Measurements from ENCODE around the gene ZNF398.
"Not testable (repeated sequence)": the region's sequence is repeated elsewhere in the genome, so short reads cannot be mapped to it uniquely, and the experiment has no call there.

The ZNF398 gene

DNA sequence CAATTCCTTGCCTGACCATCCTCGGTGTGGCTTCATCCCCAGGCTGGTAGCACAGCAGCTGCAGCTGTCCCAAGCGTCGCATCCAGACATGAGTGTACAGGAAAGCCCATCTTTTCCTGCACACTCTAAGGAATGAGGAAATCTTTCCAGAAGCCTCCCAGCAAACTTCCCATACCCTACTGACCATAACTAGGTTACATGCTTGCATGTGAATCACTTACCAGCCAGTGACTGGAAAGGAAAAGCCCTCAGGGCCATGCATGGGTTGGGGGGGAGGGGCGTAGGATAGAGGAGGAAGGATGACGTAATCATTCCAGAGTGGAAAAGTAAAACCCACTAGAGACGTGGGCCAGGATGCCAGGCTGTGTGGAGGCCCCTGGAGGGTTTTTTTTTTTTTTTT lies 73.3 kb downstream of the ZNF398 start:
- Histone ChIP-seq H3K9me3 (ENCODE audit: insufficient read depth, low read depth, low read length) (no peaks in the 10 kb centered on the region), H3K27me3 (ENCODE audit: insufficient read depth, low read length) (no peaks in the 10 kb centered on the region), H3K9ac (ENCODE audit: low read depth, low read length) (no peak overlapping the region), H3K27ac (ENCODE audit: low read length) (no peak overlapping the region), H3K36me3 (ENCODE audit: insufficient read depth, low read depth, low read length) (peaks cover 66% of the 10 kb centered on the region), H3K4me3 (ENCODE audit: low read length) (no peak overlapping the region), H3K4me1 (ENCODE audit: insufficient read depth, low read length) (no peaks in the 10 kb centered on the region; the same call in 1 of the 2 replicates)

DNA sequence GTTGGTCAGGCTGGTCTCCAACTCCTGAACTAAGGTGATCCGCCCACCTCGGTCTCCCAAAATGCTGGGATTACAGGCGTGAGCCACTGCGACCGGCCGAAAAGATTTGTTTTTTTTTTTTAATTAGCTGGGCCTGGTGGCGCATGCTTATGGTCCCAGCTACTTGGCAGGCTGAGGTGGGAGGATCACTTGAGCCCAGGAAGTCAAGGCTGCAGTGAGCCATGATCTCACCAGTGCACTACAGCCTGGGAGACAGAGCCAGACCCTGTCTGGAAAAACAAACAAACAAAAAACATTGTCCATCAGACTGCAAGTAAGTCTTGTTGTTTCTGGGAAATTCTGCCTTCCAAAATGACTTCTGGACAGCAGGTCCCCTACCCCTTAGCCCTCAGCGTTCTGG lies 75.9 kb downstream of the ZNF398 start:
- no peaks in the 10 kb centered on the region for H3K27me3 ChIP-seq (ENCODE audit: insufficient read depth, low read length)
- no peak overlapping the region for H3K4me3 ChIP-seq (ENCODE audit: low read length)
- H3K9me3 ChIP-seq (ENCODE audit: insufficient read depth, low read depth, low read length): no peaks in the 10 kb centered on the region
- H3K4me1 ChIP-seq (ENCODE audit: insufficient read depth, low read length): no peaks in the 10 kb centered on the region; the same call in 1 of the 2 replicates
- peaks cover 41% of the 10 kb centered on the region for H3K36me3 ChIP-seq (ENCODE audit: insufficient read depth, low read depth, low read length)
- H3K9ac ChIP-seq (ENCODE audit: low read depth, low read length): no peak overlapping the region
- H3K27ac ChIP-seq (ENCODE audit: low read length): no peak overlapping the region

DNA sequence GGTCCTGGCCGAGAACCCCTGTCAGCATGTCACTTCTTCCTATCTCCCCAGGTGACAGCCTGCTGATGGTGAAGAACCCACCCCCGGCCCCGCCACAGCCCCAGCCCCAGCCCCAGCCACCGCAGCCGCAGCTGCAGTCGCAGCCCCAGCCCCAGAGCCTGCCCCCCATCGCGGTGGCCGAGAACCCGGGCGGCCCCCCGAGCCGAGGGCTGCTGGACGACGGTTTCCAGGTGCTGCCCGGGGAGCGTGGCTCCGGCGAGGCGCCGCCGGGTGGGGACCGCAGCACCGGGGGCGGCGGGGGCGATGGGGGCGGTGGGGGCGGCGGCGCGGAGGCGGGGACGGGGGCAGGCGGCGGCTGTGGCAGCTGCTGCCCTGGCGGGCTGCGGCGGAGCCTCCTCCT lies 76.5 kb downstream of the ZNF398 start:
- Histone ChIP-seq H3K9ac (ENCODE audit: low read depth, low read length) (no peak overlapping the region), H3K4me1 (ENCODE audit: insufficient read depth, low read length) (no peaks in the 10 kb centered on the region; the same call in 1 of the 2 replicates), H3K4me3 (ENCODE audit: low read length) (no peak overlapping the region), H3K27me3 (ENCODE audit: insufficient read depth, low read length) (no peaks in the 10 kb centered on the region), H3K27ac (ENCODE audit: low read length) (no peak overlapping the region), H3K9me3 (ENCODE audit: insufficient read depth, low read depth, low read length) (no peaks in the 10 kb centered on the region), H3K36me3 (ENCODE audit: insufficient read depth, low read depth, low read length) (peaks cover 35% of the 10 kb centered on the region)

DNA sequence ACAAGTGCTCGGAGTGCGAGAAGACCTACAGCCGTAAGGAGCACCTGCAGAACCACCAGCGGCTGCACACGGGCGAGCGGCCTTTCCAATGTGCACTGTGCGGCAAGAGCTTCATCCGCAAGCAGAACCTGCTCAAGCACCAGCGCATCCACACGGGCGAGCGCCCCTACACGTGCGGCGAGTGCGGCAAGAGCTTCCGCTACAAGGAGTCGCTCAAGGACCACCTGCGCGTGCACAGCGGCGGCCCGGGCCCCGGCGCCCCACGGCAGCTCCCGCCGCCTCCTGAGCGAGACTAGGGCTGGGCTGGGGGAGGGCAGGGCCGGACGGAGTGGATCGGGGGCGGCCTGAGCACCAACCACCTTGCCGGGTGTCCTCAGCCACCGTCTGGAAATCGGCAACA lies 77.1 kb downstream of the ZNF398 start:
- Histone ChIP-seq H3K36me3 (ENCODE audit: insufficient read depth, low read depth, low read length) (peaks cover 29% of the 10 kb centered on the region), H3K27ac (ENCODE audit: low read length) (no peak overlapping the region), H3K4me1 (ENCODE audit: insufficient read depth, low read length) (no peaks in the 10 kb centered on the region), H3K9me3 (ENCODE audit: insufficient read depth, low read depth, low read length) (no peaks in the 10 kb centered on the region), H3K9ac (ENCODE audit: low read depth, low read length) (no peak overlapping the region), H3K27me3 (ENCODE audit: insufficient read depth, low read length) (no peaks in the 10 kb centered on the region), H3K4me3 (ENCODE audit: low read length) (no peak overlapping the region)

DNA sequence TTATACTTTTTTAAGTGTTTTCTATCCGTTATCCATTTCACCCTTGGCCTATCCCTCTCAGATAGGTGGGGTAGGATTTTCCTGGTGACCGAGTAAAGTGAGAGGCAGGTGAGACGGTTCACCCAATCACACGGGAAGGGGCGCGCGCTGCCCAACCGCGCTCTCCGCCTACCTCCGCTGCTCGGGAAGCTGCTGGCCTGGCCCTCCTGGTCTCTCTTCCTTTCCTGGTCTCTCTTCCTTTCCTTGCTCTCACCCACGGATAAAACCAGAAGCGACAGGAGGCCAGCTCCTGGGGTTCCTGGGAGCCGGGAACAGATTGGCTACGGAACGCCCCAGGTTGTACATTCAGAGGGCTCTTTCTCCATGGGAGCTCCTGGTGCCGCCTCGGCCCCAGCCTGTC lies 77.9 kb downstream of the ZNF398 start:
- Histone ChIP-seq H3K27me3 (ENCODE audit: insufficient read depth, low read length) (no peaks in the 10 kb centered on the region), H3K9me3 (ENCODE audit: insufficient read depth, low read depth, low read length) (no peaks in the 10 kb centered on the region), H3K27ac (ENCODE audit: low read length) (no peak overlapping the region), H3K4me3 (ENCODE audit: low read length) (no peak overlapping the region), H3K4me1 (ENCODE audit: insufficient read depth, low read length) (no peaks in the 10 kb centered on the region), H3K9ac (ENCODE audit: low read depth, low read length) (no peak overlapping the region), H3K36me3 (ENCODE audit: insufficient read depth, low read depth, low read length) (peaks cover 29% of the 10 kb centered on the region)

DNA sequence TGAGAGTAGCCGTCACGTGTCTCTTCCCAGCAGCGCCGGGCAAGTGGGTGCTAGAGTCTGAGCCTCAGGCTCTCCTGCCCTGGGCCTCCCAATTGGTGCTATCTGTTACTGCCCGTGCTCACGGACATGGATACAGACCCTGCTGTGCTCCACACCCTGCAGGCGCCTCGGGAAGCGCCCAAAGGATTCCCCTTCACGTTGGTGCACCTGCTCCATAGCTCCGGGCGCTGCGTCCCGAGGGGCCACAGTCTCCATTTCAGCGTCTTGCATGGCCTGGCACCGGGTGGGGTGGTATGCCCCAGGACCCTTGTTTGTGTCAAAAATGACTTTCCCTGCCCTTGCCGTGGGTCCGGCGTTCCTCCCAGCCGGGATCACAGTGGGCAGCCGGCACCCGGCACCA lies 78.4 kb downstream of the ZNF398 start:
- no peaks in the 10 kb centered on the region for H3K4me1 ChIP-seq (ENCODE audit: insufficient read depth, low read length)
- H3K9ac ChIP-seq (ENCODE audit: low read depth, low read length): no peak overlapping the region
- no peak overlapping the region for H3K27ac ChIP-seq (ENCODE audit: low read length)
- no peaks in the 10 kb centered on the region for H3K9me3 ChIP-seq (ENCODE audit: insufficient read depth, low read depth, low read length)
- H3K27me3 ChIP-seq (ENCODE audit: insufficient read depth, low read length): no peaks in the 10 kb centered on the region
- peaks cover 25% of the 10 kb centered on the region for H3K36me3 ChIP-seq (ENCODE audit: insufficient read depth, low read depth, low read length)
- H3K4me3 ChIP-seq (ENCODE audit: low read length): no peak overlapping the region

DNA sequence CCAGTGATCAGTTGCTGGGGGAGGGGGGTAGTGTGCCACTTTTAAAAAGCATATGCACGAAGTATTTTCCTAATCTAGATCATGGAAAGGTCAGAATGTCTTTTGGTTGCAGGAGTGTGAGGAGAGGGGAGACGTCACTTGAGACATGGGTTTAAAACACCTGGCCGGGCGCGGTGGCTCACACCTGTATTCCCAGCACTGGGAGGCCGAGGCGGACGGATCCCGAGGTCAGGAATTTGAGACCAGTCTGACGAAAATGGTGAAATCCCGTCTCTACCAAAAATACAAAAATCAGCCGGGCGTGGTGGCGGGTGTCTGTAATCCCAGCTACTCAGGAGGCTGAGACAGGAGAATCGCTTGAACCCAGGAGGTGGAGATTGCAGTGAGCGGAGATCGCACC lies 79.1 kb downstream of the ZNF398 start:
- H3K9me3 ChIP-seq (ENCODE audit: insufficient read depth, low read depth, low read length); H3K4me3 ChIP-seq (ENCODE audit: low read length); H3K4me1 ChIP-seq (ENCODE audit: insufficient read depth, low read length); H3K27ac ChIP-seq (ENCODE audit: low read length); H3K27me3 ChIP-seq (ENCODE audit: insufficient read depth, low read length); H3K9ac ChIP-seq (ENCODE audit: low read depth, low read length): not testable (repeated sequence)
- peaks cover 19% of the 10 kb centered on the region for H3K36me3 ChIP-seq (ENCODE audit: insufficient read depth, low read depth, low read length)

DNA sequence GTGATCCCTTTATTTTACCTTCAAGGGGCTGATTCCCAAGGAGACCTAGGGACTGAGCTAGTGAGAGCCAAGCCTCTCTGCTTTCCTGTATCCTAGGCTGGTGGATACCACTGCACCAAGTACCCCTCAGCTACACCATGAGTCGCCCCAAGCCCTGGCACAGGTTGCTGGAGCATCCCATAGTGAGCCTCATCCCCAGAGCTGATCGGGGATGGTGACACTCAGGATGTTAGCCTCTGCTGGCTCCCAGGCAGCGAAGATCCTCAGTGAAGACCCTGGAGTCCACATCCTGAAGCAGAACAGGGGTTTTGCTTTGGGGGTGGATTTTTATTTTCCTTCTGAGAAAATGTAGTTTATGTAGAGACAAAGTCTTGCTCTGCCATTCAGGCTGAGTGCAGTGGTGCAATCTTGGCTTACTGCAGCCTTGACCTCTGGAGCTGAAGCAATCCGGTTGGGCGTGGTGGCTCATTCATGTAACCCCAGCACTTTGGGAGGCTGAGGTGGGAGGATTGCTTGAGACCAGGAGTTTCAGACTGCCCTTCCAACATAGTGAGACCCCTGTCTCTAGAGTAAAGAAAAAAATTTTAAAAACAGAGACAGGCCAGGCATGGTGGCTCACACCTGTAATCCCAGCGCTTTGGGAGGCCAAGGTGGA lies 79.7 kb downstream of the ZNF398 start:
- Histone ChIP-seq H3K4me3 (ENCODE audit: low read length) (no peak overlapping the region), H3K9me3 (ENCODE audit: insufficient read depth, low read depth, low read length) (no peaks in the 10 kb centered on the region), H3K36me3 (ENCODE audit: insufficient read depth, low read depth, low read length) (peaks cover 15% of the 10 kb centered on the region; the same call in 1 of the 2 replicates), H3K4me1 (ENCODE audit: insufficient read depth, low read length) (no peaks in the 10 kb centered on the region), H3K9ac (ENCODE audit: low read depth, low read length) (no peak overlapping the region), H3K27me3 (ENCODE audit: insufficient read depth, low read length) (no peaks in the 10 kb centered on the region), H3K27ac (ENCODE audit: low read length) (no peak overlapping the region)

DNA sequence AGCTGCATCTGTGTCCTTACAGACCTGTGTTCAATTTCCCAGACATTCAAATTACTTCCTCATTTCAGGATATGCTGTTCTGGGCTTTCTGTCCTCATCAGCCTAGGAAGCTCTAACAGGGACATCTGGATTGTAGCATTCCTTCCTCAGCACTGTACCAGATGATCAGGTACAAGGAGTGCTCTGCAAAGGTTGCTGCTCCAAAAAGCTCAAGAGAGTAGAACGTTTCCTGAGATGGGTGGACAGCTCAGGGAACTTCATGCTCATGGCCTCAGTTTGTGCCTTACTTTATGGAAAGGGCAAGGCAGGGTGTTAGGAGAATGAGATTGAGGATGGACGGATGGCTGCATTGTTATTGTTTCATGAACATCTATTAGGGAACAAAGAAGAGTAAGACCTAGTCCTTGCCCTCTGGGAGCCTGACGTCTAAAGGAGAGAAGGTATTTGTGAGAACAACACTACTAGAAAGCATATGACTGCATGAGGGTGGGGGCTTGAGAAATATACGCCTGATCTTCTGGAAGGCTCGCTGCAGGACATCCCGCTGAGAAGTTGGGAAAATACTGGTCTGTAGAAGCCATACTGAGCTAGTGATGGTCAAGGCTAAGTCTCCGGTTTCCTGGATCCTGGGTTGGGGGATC lies 81.7 kb downstream of the ZNF398 start:
- H3K27ac ChIP-seq (ENCODE audit: low read length): no peak overlapping the region
- H3K4me1 ChIP-seq (ENCODE audit: insufficient read depth, low read length): no peaks in the 10 kb centered on the region
- H3K36me3 ChIP-seq (ENCODE audit: insufficient read depth, low read depth, low read length): peaks cover 10% of the 10 kb centered on the region; the same call in 1 of the 2 replicates
- no peaks in the 10 kb centered on the region for H3K27me3 ChIP-seq (ENCODE audit: insufficient read depth, low read length)
- H3K9me3 ChIP-seq (ENCODE audit: insufficient read depth, low read depth, low read length): no peaks in the 10 kb centered on the region
- H3K4me3 ChIP-seq (ENCODE audit: low read length): no peak overlapping the region
- no peak overlapping the region for H3K9ac ChIP-seq (ENCODE audit: low read depth, low read length)

DNA sequence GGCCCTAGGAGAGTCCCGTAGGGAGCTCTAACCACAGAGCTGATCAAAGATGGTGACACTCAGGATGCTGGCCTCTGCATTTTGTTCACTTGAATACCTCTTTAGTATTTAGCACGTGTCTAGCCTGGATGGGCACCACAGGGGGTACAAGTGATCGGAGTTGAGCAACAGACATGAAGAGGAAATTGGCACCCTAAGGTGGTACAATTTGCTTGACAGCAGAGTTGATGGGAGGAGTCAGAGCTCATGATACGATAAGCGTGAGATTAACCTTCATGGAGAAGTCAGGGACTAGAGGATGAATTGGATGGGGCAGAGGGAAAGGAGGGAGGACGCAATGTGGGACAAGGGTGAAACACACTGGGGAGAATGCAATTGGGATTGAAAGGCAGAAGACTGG lies 82.3 kb downstream of the ZNF398 start:
- Histone ChIP-seq H3K36me3 (ENCODE audit: insufficient read depth, low read depth, low read length) (peaks cover 10% of the 10 kb centered on the region; the same call in 1 of the 2 replicates), H3K27ac (ENCODE audit: low read length) (no peak overlapping the region), H3K27me3 (ENCODE audit: insufficient read depth, low read length) (no peaks in the 10 kb centered on the region), H3K9me3 (ENCODE audit: insufficient read depth, low read depth, low read length) (no peaks in the 10 kb centered on the region), H3K9ac (ENCODE audit: low read depth, low read length) (no peak overlapping the region), H3K4me1 (ENCODE audit: insufficient read depth, low read length) (no peaks in the 10 kb centered on the region), H3K4me3 (ENCODE audit: low read length) (no peak overlapping the region)

DNA sequence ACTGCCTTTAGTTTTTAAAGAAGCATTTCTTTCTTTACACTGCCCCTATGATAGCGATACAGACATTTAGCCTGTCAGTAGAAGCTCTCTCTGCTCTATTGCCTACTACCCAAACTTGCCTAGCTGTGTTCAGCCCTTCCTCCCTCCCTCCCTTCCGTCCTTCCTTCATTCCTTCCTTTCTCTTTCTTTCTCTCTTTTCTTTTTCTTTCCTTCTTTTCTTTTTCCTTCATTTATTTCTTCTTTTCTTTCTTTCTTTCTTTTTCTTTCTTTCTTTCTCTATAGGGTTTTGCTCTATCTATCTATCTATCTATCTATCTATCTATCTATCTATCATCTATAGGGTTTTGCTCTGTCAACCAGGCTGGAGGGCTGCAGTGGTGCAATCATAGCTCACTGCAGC lies 85.1 kb downstream of the ZNF398 start:
- no peak overlapping the region for H3K27ac ChIP-seq (ENCODE audit: low read length)
- no peaks in the 10 kb centered on the region for H3K27me3 ChIP-seq (ENCODE audit: insufficient read depth, low read length)
- no peaks in the 10 kb centered on the region for H3K9me3 ChIP-seq (ENCODE audit: insufficient read depth, low read depth, low read length)
- H3K9ac ChIP-seq (ENCODE audit: low read depth, low read length): no peak overlapping the region
- H3K4me3 ChIP-seq (ENCODE audit: low read length): no peak overlapping the region
- no peaks in the 10 kb centered on the region for H3K4me1 ChIP-seq (ENCODE audit: insufficient read depth, low read length)
- H3K36me3 ChIP-seq (ENCODE audit: insufficient read depth, low read depth, low read length): no peaks in the 10 kb centered on the region
